ENCODE results near the gene LRPPRC. TPM values are rescaled to one million over a fixed set of nuclear protein-coding genes. Genes with fewer than 3 reads are reported as not detected.

The LRPPRC gene
- total RNA-seq, 1 donor from 2014 or later = 80.3 TPM

Other genes starting within 250 kb of the LRPPRC start
- gene DYNC2LI1, start 221.9 kb downstream of the LRPPRC start, total RNA-seq = 24.7 and 29.0 TPM in 2 replicates
- not detected in 2 replicates for gene ABCG5, start 157.2 kb downstream of the LRPPRC start, total RNA-seq
- gene ABCG8, start 157.0 kb downstream of the LRPPRC start, total RNA-seq = not detected in 2 replicates
- 38.1 and 51.6 TPM in 2 replicates for gene PPM1B, start 172.9 kb upstream of the LRPPRC start, total RNA-seq

All from myocyte (in vitro differentiated cells).